HepG2 (cell line): Measurements from ENCODE around the gene NOL4L. TPM values are rescaled to one million over a fixed set of nuclear protein-coding genes. Genes with fewer than 3 reads are reported as not detected.
A peak's percentile ranks its signal among the peaks of the same experiment; 100 is the strongest.

Experiments
- ATAC-seq: fragments of 200-7000 bp; cut with Tn5 transposase; 3 replicates; pipeline ENCODE4 v1.9.1; 2020; ENCODE audit warnings: mild to moderate bottlenecking, moderate library complexity
- BruUV-seq: library from RNA; stranded (reverse); fragments of 400-500 nt; replicated peaks from 2 replicates; lab custom pipeline; 2021; lab: Mats Ljungman, UMichigan
- CTCF ChIA-PET: fragments of 300-600 bp; formaldehyde crosslinking; extraction: SDS; loops from one replicate; lab custom pipeline; 2021; ENCODE audit warnings: low total read pairs, inconsistent platforms, low intra/inter-chr PET ratio; lab: Yijun Ruan, JAX
- POLR2A ChIA-PET: fragments of 350-600 bp; sonication (Branson Sonifier 250); formaldehyde crosslinking; loops from one replicate; lab custom pipeline; 2020; ENCODE audit warnings: antibody characterized with exemption, inconsistent platforms; lab: Yijun Ruan, JAX
- DNase-seq: peaks from one replicate; pipeline ENCODE4 v3.0.0-alpha.2; 2015; ENCODE audit warnings: low spot score
- FAIRE-seq: peaks from 3 replicates; lab custom pipeline; 2011; peaks lifted over from hg19 to GRCh38; lab: Jason Lieb, UNC
- H2AFZ ChIP-seq: one replicate; pipeline ENCODE4 v1.6.1; 2011; ENCODE audit warnings: low read length, inconsistent platforms
- H3K27ac ChIP-seq: fragments of 300-600 bp; 3 replicates; pipeline ENCODE4 v1.8.0; 2011; ENCODE audit warnings: mixed run types, mild to moderate bottlenecking, mixed read lengths, low read length, inconsistent platforms; ENCODE audit not compliant: insufficient read depth; ENCODE audit errors: extremely low read length
- H3K27me3 ChIP-seq, 2 experiments: fragments of 200-600 bp in 1 of 2; 2 replicates in 1 of 2; 3 replicates in 1 of 2; pipeline versions ENCODE4 v1.6.0 to v1.8.0; 2011; ENCODE audit warnings: low read length in 2 of 2, mild to moderate bottlenecking in 2 of 2, moderate library complexity in 2 of 2, inconsistent platforms in 1 of 2; ENCODE audit not compliant: insufficient read depth in 2 of 2, control insufficient read depth in 1 of 2
- H3K36me3 ChIP-seq, 2 experiments: fragments of 200-600 bp in 1 of 2; replicated peaks in 1 of 2; 2 replicates in 1 of 2; 3 replicates in 1 of 2; pipeline versions ENCODE4 v1.5.1 to v1.8.0; 2011; ENCODE audit warnings: low read length in 2 of 2, inconsistent platforms in 1 of 2; ENCODE audit not compliant: insufficient read depth in 2 of 2, control insufficient read depth in 1 of 2
- H3K4me1 ChIP-seq: 2 replicates; pipeline ENCODE4 v1.5.1; 2012; ENCODE audit warnings: low read length, inconsistent platforms; ENCODE audit not compliant: insufficient read depth
- H3K4me2 ChIP-seq: 2 replicates; pipeline ENCODE4 v1.6.0; 2011; ENCODE audit warnings: low read depth, low read length, inconsistent platforms
- H3K4me3 ChIP-seq, 3 experiments: fragments of 200-600 bp in 1 of 3; sonication (generic), shearing (Covaris generic) in 1 of 3; replicated peaks in 1 of 3; 2 replicates each; pipeline ENCODE4 v1.5.1; 2011 to 2016; ENCODE audit warnings: low read length in 3 of 3, inconsistent platforms in 2 of 3, low read depth in 2 of 3, mild to moderate bottlenecking in 2 of 3, control low read depth in 1 of 3, mixed read lengths in 1 of 3; ENCODE audit not compliant: insufficient read depth in 1 of 3
- H3K79me2 ChIP-seq: one replicate; pipeline ENCODE4 v1.6.1; 2011; ENCODE audit warnings: low read length, inconsistent platforms; ENCODE audit not compliant: insufficient read depth
- H3K9ac ChIP-seq: 2 replicates; pipeline ENCODE4 v1.6.0; 2011; ENCODE audit warnings: mild to moderate bottlenecking, low read depth, low read length, inconsistent platforms; ENCODE audit not compliant: insufficient read depth
- H3K9me3 ChIP-seq: 2 replicates; pipeline ENCODE4 v1.5.1; 2012; ENCODE audit warnings: mild to moderate bottlenecking, low read length
- H4K20me1 ChIP-seq: 2 replicates; pipeline ENCODE4 v1.6.0; 2011; ENCODE audit warnings: inconsistent platforms, mild to moderate bottlenecking, low read length, moderate library complexity; ENCODE audit not compliant: insufficient read depth
- CBX5 ChIP-seq: sonication (generic); formaldehyde crosslinking; IDR thresholded peaks from 2 replicates; pipeline ENCODE4 v1.4.0; 2020; ENCODE audit warnings: missing genetic modification reagents, borderline replicate concordance
- CREM ChIP-seq, 2 experiments: sonication (generic) in 1 of 2; formaldehyde crosslinking in 1 of 2; IDR thresholded peaks; 2 replicates each; pipeline versions ENCODE4 v1.4.0 to v1.6.1; 2016 to 2020; ENCODE audit warnings: antibody characterized with exemption in 1 of 2, mild to moderate bottlenecking in 1 of 2, missing genetic modification reagents in 1 of 2
- FOXK2 ChIP-seq: fragments of 450-650 bp; IDR thresholded peaks from 2 replicates; pipeline ENCODE4 v1.6.1; 2016
- MAFF ChIP-seq: IDR thresholded peaks from 2 replicates; pipeline ENCODE4 v1.6.1; 2011; ENCODE audit warnings: low read depth, low read length, improper control_type of control experiment
- MAFK ChIP-seq, 2 experiments: IDR thresholded peaks in 1 of 2; conservative IDR thresholded peaks in 1 of 2; 2 replicates each; pipeline ENCODE4 v1.6.1; 2011; ENCODE audit warnings: improper control_type of control experiment in 2 of 2, low read length in 2 of 2
- MATR3 ChIP-seq: sonication (generic); formaldehyde crosslinking; IDR thresholded peaks from 2 replicates; pipeline ENCODE4 v1.4.0; 2020; ENCODE audit warnings: missing genetic modification reagents
- MIXL1 ChIP-seq: IDR thresholded peaks from 2 replicates; pipeline ENCODE4 v1.6.1; 2016
- MTA1 ChIP-seq: sonication (generic); formaldehyde crosslinking; IDR thresholded peaks from 2 replicates; pipeline ENCODE4 v1.4.0; 2020; ENCODE audit warnings: missing genetic modification reagents, mild to moderate bottlenecking, borderline replicate concordance
- NFKB2 ChIP-seq: sonication (generic); formaldehyde crosslinking; IDR thresholded peaks from 2 replicates; pipeline ENCODE4 v1.4.0; 2020; ENCODE audit warnings: missing genetic modification reagents, borderline replicate concordance
- SIN3B ChIP-seq: fragments of 150-350 bp; IDR thresholded peaks from 2 replicates; pipeline ENCODE4 v1.6.1; 2014; ENCODE audit warnings: low read length
- SNRNP70 ChIP-seq: fragments of 200-400 bp; formaldehyde crosslinking; IDR thresholded peaks from 2 replicates; pipeline ENCODE4 v1.6.1; 2017; ENCODE audit warnings: mild to moderate bottlenecking, low read depth, low read length, moderate library complexity
- SP4 ChIP-seq: sonication (generic); formaldehyde crosslinking; IDR thresholded peaks from 2 replicates; pipeline ENCODE4 v1.8.1; 2023; ENCODE audit warnings: mild to moderate bottlenecking, missing genetic modification reagents
- ZMYM2 ChIP-seq: sonication (generic); formaldehyde crosslinking; IDR thresholded peaks from 2 replicates; pipeline ENCODE4 v1.8.0; 2022; ENCODE audit warnings: mild to moderate bottlenecking, missing genetic modification reagents
- ZNF205 ChIP-seq: IDR thresholded peaks from 2 replicates; pipeline ENCODE4 v1.6.1; 2018; ENCODE audit warnings: missing biosample characterization, missing genetic modification reagents
- ZNF549 ChIP-seq: sonication (generic); formaldehyde crosslinking; IDR thresholded peaks from 2 replicates; pipeline ENCODE4 v1.5.0; 2020; ENCODE audit warnings: missing genetic modification reagents
- ZNF607 ChIP-seq: sonication (generic); formaldehyde crosslinking; IDR thresholded peaks from 2 replicates; pipeline ENCODE4 v1.5.1; 2020; ENCODE audit warnings: missing genetic modification reagents, mild to moderate bottlenecking, borderline replicate concordance
- ZNF670 ChIP-seq: sonication (generic); formaldehyde crosslinking; IDR thresholded peaks from 2 replicates; pipeline ENCODE4 v1.8.0; 2022; ENCODE audit warnings: mild to moderate bottlenecking, missing genetic modification reagents, borderline replicate concordance
- ZNF678 ChIP-seq: sonication (generic); formaldehyde crosslinking; IDR thresholded peaks from 2 replicates; pipeline ENCODE4 v1.4.0; 2020; ENCODE audit warnings: mild to moderate bottlenecking, missing genetic modification reagents
- WGBS: methylation state at CpG from one replicate; pipeline ENCODE4 v1.1.6; 2017; ENCODE audit warnings: low lambda C conversion rate; 5-methylcytosine and 5-hydroxymethylcytosine counted together
- in situ Hi-C: cut with HindIII; loops from 2 replicates; pipeline ENCODE4 v1.10.0; 2017; ENCODE audit warnings: low pct_unique_long_range_greater_than_20kb; ENCODE audit not compliant: extremely low pct_ligation_motif_present
- intact Hi-C: fragments of 100-400 bp; cut with micrococcal nuclease; formaldehyde crosslinking; loops from one replicate; pipeline ENCODE4 v1.10.0; 2022; ENCODE audit not compliant: unreplicated experiment
- polyA plus RNA-seq, 8 experiments: library from polyadenylated mRNA; depleted of rRNA in 3 of 8; stranded (reverse) in 7 of 8; unstranded in 1 of 8; fragments of >200 nt; fragmentation: Illumina TruSeq in 4 of 8; extraction: Trizol in 4 of 8; gene quantifications; 2 replicates each; pipeline versions ENCODE4 v1.2.1 to v1.2.3, GENCODE V29; 2011 to 2016; ENCODE audit warnings: low read depth in 4 of 8, missing spikeins in 1 of 8, mixed read lengths in 1 of 8; ENCODE audit not compliant: insufficient read depth in 1 of 8
- total RNA-seq, 5 experiments: library from RNA; depleted of rRNA; stranded (reverse); fragments of >200 nt; fragmentation: Illumina TruSeq; extraction: Trizol; gene quantifications; 2 replicates each; pipeline ENCODE4 v1.2.3, GENCODE V29; 2016; ENCODE audit warnings: low read depth in 1 of 5

NOL4L gene
- total and polyA plus RNA-seq, 2 of the 13 experiments (the other 11 are each of a cell fraction or from before 2014, with no cell fraction given) = 16.6 to 35.4 TPM

- no peaks in the 10 kb centered on the region for H3K4me1 ChIP-seq
- intact Hi-C loops (no loop called here), in situ Hi-C loops (no loop called here)
- peaks cover 51% of the 10 kb centered on the region for H4K20me1 ChIP-seq
- no peak overlapping the region for H3K9ac ChIP-seq
- no peak overlapping the region for H3K4me3 ChIP-seq
- ATAC-seq (no peak; the same call in 2 of the 3 replicates), DNase-seq (no peak), FAIRE-seq (no peak)
- BruUV-seq = no TSS peak
- H3K36me3 ChIP-seq = peaks cover 5 to 38% of the 10 kb centered on the region in 2 experiments; a peak in 4 of 5 replicates
- no peak overlapping the region for H3K4me2 ChIP-seq
- no peak overlapping the region for H3K27ac ChIP-seq
- WGBS = 94% methylated on average over 2 of the region's 2 CpGs
- H3K9me3 ChIP-seq = no peaks in the 10 kb centered on the region
- H2AFZ ChIP-seq = no peak overlapping the region
- ChIA-PET POLR2A (interaction anchor here (1.1 kb wide), 1 partner anchor 57 kb away, joined by 3 read pairs; no protein-coding TSS in a partner anchor), CTCF (no interaction called here)
- H3K27me3 ChIP-seq = no peaks in the 10 kb centered on the region
- peaks cover 78% of the 10 kb centered on the region for H3K79me2 ChIP-seq
- peak; percentile 76 to 83 for TF ChIP-seq MAFK (conservative IDR thresholded peaks at IDR 0.05 in 1 of 2, IDR thresholded peaks at IDR 0.05 in 1 of 2; ENCODE audit: low read length in 2 of 2)
- TF ChIP-seq SIN3B = no peak
- TF ChIP-seq ZNF549 (CRISPR knock-in tag) = no peak
- TF ChIP-seq MAFF = peak; percentile 71
Measured at GRCh38 chr20:32415494-32415893, 169.6 kb downstream of the NOL4L start.

- no TSS peak for BruUV-seq
- H3K9ac ChIP-seq = no peak overlapping the region
- ChIA-PET CTCF (no interaction called here), POLR2A (interaction anchor here (0.7 to 1.3 kb wide), 2 partner anchors 9 to 51 kb away, joined by 4 read pairs; no protein-coding TSS in a partner anchor)
- in situ Hi-C loops (no loop called here), intact Hi-C loops (no loop called here)
- no peak overlapping the region for H3K4me3 ChIP-seq
- no peak for ATAC-seq
- DNase-seq = no peak
- no peak for FAIRE-seq
- no peak overlapping the region for H3K4me2 ChIP-seq
- H3K4me1 ChIP-seq = no peaks in the 10 kb centered on the region
- H3K9me3 ChIP-seq = no peaks in the 10 kb centered on the region
- no peak overlapping the region for H3K27ac ChIP-seq
- peaks cover 34% of the 10 kb centered on the region for H4K20me1 ChIP-seq
- H3K27me3 ChIP-seq = no peaks in the 10 kb centered on the region
- peaks cover 79% of the 10 kb centered on the region for H3K79me2 ChIP-seq
- H2AFZ ChIP-seq = no peak overlapping the region
- TF ChIP-seq NFKB2 (CRISPR knock-in tag) (no peak), ZNF678 (CRISPR knock-in tag) (no peak), MTA1 (CRISPR knock-in tag) (no peak), ZNF205 (CRISPR knock-in tag) (no peak), FOXK2 (no peak), MATR3 (CRISPR knock-in tag) (no peak), SNRNP70 (no peak), ZNF607 (CRISPR knock-in tag) (no peak), ZNF670 (CRISPR knock-in tag) (no peak), CREM (IDR thresholded peaks at IDR 0.05) (no peak), CREM (CRISPR knock-in tag; IDR thresholded peaks at IDR 0.05) (no peak), SP4 (no peak), MIXL1 (CRISPR knock-in tag) (no peak), CBX5 (CRISPR knock-in tag) (no peak), ZMYM2 (CRISPR knock-in tag) (no peak)
- TF ChIP-seq, all 625 proteins: peak for 0
- H3K36me3 ChIP-seq = peaks cover 11 to 56% of the 10 kb centered on the region in 2 experiments
- WGBS = 97% methylated on average over 2 of the region's 2 CpGs
Measured at GRCh38 chr20:32411955-32412706, 173.0 kb downstream of the NOL4L start.
